NCI-H345 (cell line): ENCODE data around the gene PLXNB1.
"Not testable (repeated sequence)": the region's sequence is repeated elsewhere in the genome, so short reads cannot be mapped to it uniquely, and the experiment has no call there.

Source experiments
- DNase-seq: peaks from one replicate; lab custom pipeline; 2025; lab: John Stamatoyannopoulos, UW

The PLXNB1 gene

GRCh38 chr3:48404440-48405342 is 25.2 kb downstream of the PLXNB1 start:
- DNase-seq, result no peak

GRCh38 chr3:48403533-48404439 is 26.1 kb downstream of the PLXNB1 start:
- DNase-seq, result no peak

GRCh38 chr3:48402907-48403306 is 27.0 kb downstream of the PLXNB1 start:
- DNase-seq, result no peak

GRCh38 chr3:48402281-48402732 is 27.6 kb downstream of the PLXNB1 start:
- DNase-seq, result no peak

- DNase-seq, result not testable (repeated sequence)
Measured at GRCh38 chr3:48401434-48401901, 28.4 kb downstream of the PLXNB1 start.

GRCh38 chr3:48400824-48401433 is 29.0 kb downstream of the PLXNB1 start:
- peak; percentile 34 for DNase-seq

GRCh38 chr3:48399387-48400172 is 30.3 kb downstream of the PLXNB1 start:
- peak; percentile 11 for DNase-seq

GRCh38 chr3:48398701-48399386 is 31.0 kb downstream of the PLXNB1 start:
- DNase-seq, result no peak

- no peak for DNase-seq
Measured at GRCh38 chr3:48397767-48398681, 31.9 kb downstream of the PLXNB1 start.

- no peak for DNase-seq
Measured at GRCh38 chr3:48395714-48396113, 34.2 kb downstream of the PLXNB1 start.

GRCh38 chr3:48394391-48394790 is 35.5 kb downstream of the PLXNB1 start:
- no peak for DNase-seq

GRCh38 chr3:48388966-48389365 is 40.9 kb downstream of the PLXNB1 start:
- DNase-seq, result no peak

- no peak for DNase-seq
Measured at GRCh38 chr3:48387634-48388033, 42.3 kb downstream of the PLXNB1 start.

- no peak for DNase-seq
Measured at GRCh38 chr3:48372862-48373435, 56.9 kb downstream of the PLXNB1 start.

- peak; percentile 10 for DNase-seq
Measured at GRCh38 chr3:48372377-48372770, 57.5 kb downstream of the PLXNB1 start.

GRCh38 chr3:48371651-48372376 is 58.1 kb downstream of the PLXNB1 start, which contains the start of gene FBXW12:
TSS of gene FBXW12 (plus strand) at chr3:48372219. CDS start at chr3:48372768, 549 bp downstream.
- no peak for DNase-seq

- DNase-seq, result no peak
Measured at GRCh38 chr3:48370333-48370713, 59.6 kb downstream of the PLXNB1 start.

GRCh38 chr3:48369693-48370332 is 60.1 kb downstream of the PLXNB1 start:
- no peak for DNase-seq
